Measurements from ENCODE around the gene AMMECR1. TPM values are rescaled to one million over a fixed set of nuclear protein-coding genes. Genes with fewer than 3 reads are reported as not detected.

Gene AMMECR1
- total and polyA plus RNA-seq, 2 of the 8 experiments (the other 6 are each of a cell fraction or from before 2014, with no cell fraction given) = 10.2 to 21.2 TPM

- TF ChIP-seq CHD7 (IDR thresholded peaks at IDR 0.05; ENCODE audit: insufficient replicate concordance, low read length) (no peak), ZNF274 (IDR thresholded peaks at IDR 0.05; ENCODE audit: borderline replicate concordance, extremely low read depth, low read length) (no peak), JUN (IDR thresholded peaks at IDR 0.05; ENCODE audit: low read depth, low read length) (no peak), CBX8 (IDR thresholded peaks at IDR 0.05; ENCODE audit: borderline replicate concordance, low read depth, low read length) (no peak), RNF2 (IDR thresholded peaks at IDR 0.05; ENCODE audit: borderline replicate concordance, low read depth, low read length, missing control alignments, poor library complexity, severe bottlenecking) (no peak), TAF1 (IDR thresholded peaks at IDR 0.05; ENCODE audit: low read depth, low read length) (no peak)
These were observed 125.4 kb downstream of the AMMECR1 start (continued) for GRCh38 chrX:110192516-110192915.
